H9 (cell line): ENCODE measurements around the gene NPAS2. TPM values are rescaled to one million over a fixed set of nuclear protein-coding genes. Genes with fewer than 3 reads are reported as not detected.

ENCODE experiments used
- DNase-seq: peaks from one replicate; pipeline ENCODE4 v3.0.0-alpha.2; 2017
- H2AFZ ChIP-seq: one replicate; pipeline ENCODE4 v1.6.1; 2013; ENCODE audit warnings: mild to moderate bottlenecking, low read length, control low read depth, moderate library complexity
- H2AK5ac ChIP-seq: 2 replicates; pipeline ENCODE4 v1.6.1; 2013; ENCODE audit warnings: low read length, control low read depth, mixed read lengths; ENCODE audit not compliant: insufficient read length
- H2BK120ac ChIP-seq: one replicate; pipeline ENCODE4 v1.6.1; 2013; ENCODE audit warnings: low read depth, mild to moderate bottlenecking, low read length, control low read depth, inconsistent platforms; ENCODE audit not compliant: poor library complexity, severe bottlenecking
- H2BK12ac ChIP-seq: 2 replicates; pipeline ENCODE4 v1.6.1; 2013; ENCODE audit warnings: low read length, control low read depth, mixed read lengths, low read depth; ENCODE audit not compliant: insufficient read length
- H2BK15ac ChIP-seq: 2 replicates; pipeline ENCODE4 v1.6.1; 2013; ENCODE audit warnings: low read depth, low read length, control low read depth
- H2BK20ac ChIP-seq: one replicate; pipeline ENCODE4 v1.6.1; 2013; ENCODE audit warnings: low read depth, mild to moderate bottlenecking, low read length, control low read depth, inconsistent platforms; ENCODE audit not compliant: poor library complexity, severe bottlenecking
- H2BK5ac ChIP-seq: 2 replicates; pipeline ENCODE4 v1.6.1; 2013; ENCODE audit warnings: low read length, control low read depth, mixed read lengths; ENCODE audit not compliant: insufficient read length
- H3K14ac ChIP-seq: 2 replicates; pipeline ENCODE4 v1.6.1; 2013; ENCODE audit warnings: low read length, control low read depth; ENCODE audit not compliant: insufficient read depth
- H3K18ac ChIP-seq: 2 replicates; pipeline ENCODE4 v1.6.1; 2013; ENCODE audit warnings: low read depth, mild to moderate bottlenecking, mixed read lengths, low read length, control low read depth; ENCODE audit not compliant: insufficient read length
- H3K23ac ChIP-seq: 2 replicates; pipeline ENCODE4 v1.6.1; 2013; ENCODE audit warnings: low read length, control low read depth, mixed read lengths, low read depth; ENCODE audit not compliant: insufficient read length
- H3K23me2 ChIP-seq: 2 replicates; pipeline ENCODE4 v1.6.1; 2013; ENCODE audit warnings: low read depth, mild to moderate bottlenecking, mixed read lengths, low read length, control low read depth; ENCODE audit not compliant: insufficient read length, poor library complexity, severe bottlenecking
- H3K27ac ChIP-seq: 2 replicates; pipeline ENCODE4 v1.5.1; 2013; ENCODE audit warnings: low read length, control low read depth, mixed read lengths, low read depth; ENCODE audit not compliant: insufficient read length
- H3K27me3 ChIP-seq: 2 replicates; pipeline ENCODE4 v1.6.1; 2013; ENCODE audit warnings: low read length, control low read depth, inconsistent platforms; ENCODE audit not compliant: insufficient read depth
- H3K4ac ChIP-seq: 2 replicates; pipeline ENCODE4 v1.6.1; 2013; ENCODE audit warnings: low read depth, mild to moderate bottlenecking, control low read depth, inconsistent platforms, low read length, moderate library complexity
- H3K4me1 ChIP-seq: 2 replicates; pipeline ENCODE4 v1.6.1; 2013; ENCODE audit warnings: low read length, control low read depth, inconsistent platforms; ENCODE audit not compliant: insufficient read depth
- H3K4me2 ChIP-seq: 2 replicates; pipeline ENCODE4 v1.6.1; 2013; ENCODE audit warnings: low read length, control low read depth, mixed read lengths; ENCODE audit not compliant: insufficient read length, insufficient read depth
- H3K56ac ChIP-seq: 2 replicates; pipeline ENCODE4 v1.6.1; 2013; ENCODE audit warnings: low read depth, mild to moderate bottlenecking, mixed read lengths, low read length, control low read depth; ENCODE audit not compliant: insufficient read length
- H3K79me1 ChIP-seq: 2 replicates; pipeline ENCODE4 v1.6.1; 2013; ENCODE audit warnings: low read depth, mild to moderate bottlenecking, moderate library complexity, low read length, control low read depth, inconsistent platforms; ENCODE audit not compliant: insufficient read depth, poor library complexity, severe bottlenecking
- H3K79me2 ChIP-seq: 2 replicates; pipeline ENCODE4 v1.6.1; 2013; ENCODE audit warnings: low read length, control low read depth, inconsistent platforms; ENCODE audit not compliant: insufficient read depth
- H3K9ac ChIP-seq: 2 replicates; pipeline ENCODE4 v1.6.1; 2013; ENCODE audit warnings: low read length, control low read depth, mixed read lengths; ENCODE audit not compliant: insufficient read length; ENCODE audit errors: extremely low read depth
- H3K9me3 ChIP-seq: one replicate; pipeline ENCODE4 v1.6.1; 2013; ENCODE audit warnings: low read depth, low read length, inconsistent platforms; ENCODE audit not compliant: control insufficient read depth
- H3T11ph ChIP-seq: one replicate; pipeline ENCODE4 v1.6.1; 2013; ENCODE audit warnings: mild to moderate bottlenecking, low read length, control low read depth, inconsistent platforms
- H4K20me1 ChIP-seq: one replicate; pipeline ENCODE4 v1.6.1; 2013; ENCODE audit not compliant: control insufficient read depth, insufficient read length, insufficient read depth
- H4K5ac ChIP-seq: 2 replicates; pipeline ENCODE4 v1.6.1; 2013; ENCODE audit warnings: low read depth, mild to moderate bottlenecking, mixed read lengths, low read length, control low read depth; ENCODE audit not compliant: insufficient read length
- H4K8ac ChIP-seq: replicated peaks from 2 replicates; pipeline ENCODE4 v1.6.1; 2013; ENCODE audit warnings: low read length, control low read depth, mixed read lengths, low read depth; ENCODE audit not compliant: insufficient read length
- H4K91ac ChIP-seq: 2 replicates; pipeline ENCODE4 v1.6.1; 2013; ENCODE audit warnings: low read depth, mild to moderate bottlenecking, moderate library complexity, mixed read lengths, low read length, control low read depth; ENCODE audit not compliant: insufficient read length
- H3K27ac Mint-ChIP-seq, 3 experiments: 2 replicates in 2 of 3; 3 replicates in 1 of 3; pipeline ENCODE4 v1.8.0; 2020 to 2021; ENCODE audit warnings: mixed read lengths in 3 of 3, mild to moderate bottlenecking in 1 of 3, moderate library complexity in 1 of 3
- H3K27me3 Mint-ChIP-seq: 2 replicates; pipeline ENCODE4 v1.8.0; 2021; ENCODE audit warnings: low read depth, mild to moderate bottlenecking, moderate library complexity, mixed read lengths
- H3K36me3 Mint-ChIP-seq, 3 experiments: 2 replicates in 2 of 3; 3 replicates in 1 of 3; pipeline ENCODE4 v1.8.0; 2020 to 2021; ENCODE audit warnings: low read depth in 3 of 3, mixed read lengths in 3 of 3; ENCODE audit not compliant: insufficient read depth in 1 of 3
- H3K4me1 Mint-ChIP-seq, 2 experiments: 2 replicates each; pipeline ENCODE4 v1.8.0; 2020; ENCODE audit warnings: mixed read lengths in 2 of 2
- H3K4me3 Mint-ChIP-seq, 2 experiments: 2 replicates in 1 of 2; 3 replicates in 1 of 2; pipeline ENCODE4 v1.8.0; 2020 to 2021; ENCODE audit warnings: mild to moderate bottlenecking in 2 of 2, mixed read lengths in 2 of 2, moderate library complexity in 1 of 2
- H3K9me3 Mint-ChIP-seq, 2 experiments: 2 replicates in 1 of 2; 3 replicates in 1 of 2; pipeline ENCODE4 v1.8.0; 2020; ENCODE audit warnings: mild to moderate bottlenecking in 2 of 2, mixed read lengths in 2 of 2, moderate library complexity in 1 of 2
- CTCF ChIP-seq: fragments of 200-600 bp; sonication (generic); conservative IDR thresholded peaks from 3 replicates; pipeline ENCODE4 v1.8.0; 2021; ENCODE audit warnings: antibody characterized with exemption, mild to moderate bottlenecking
- WGBS: extraction: QIAGEN DNeasy Blood & Tissue Kit; methylation state at CpG from one replicate; pipeline ENCODE4 v1.1.7; 2013; ENCODE audit warnings: missing lambda C conversion rate, low lambda C conversion rate, mixed read lengths; ENCODE audit not compliant: insufficient read length; ENCODE audit errors: extremely low coverage; 5-methylcytosine and 5-hydroxymethylcytosine counted together
- total RNA-seq: library from RNA; stranded (reverse); gene quantifications from 2 replicates; pipeline ENCODE4 v1.2.1, GENCODE V29; 2021

Gene NPAS2
- total RNA-seq, 1 experiment from 2014 or later, result 1.3 TPM

- H2BK12ac ChIP-seq, result no peak overlapping the region
- peaks cover 3% of the 10 kb centered on the region; the same call in 1 of the 2 replicates for H3K4me1 ChIP-seq
- H2BK15ac ChIP-seq, result no peak overlapping the region
- H3K23ac ChIP-seq, result no peak overlapping the region
- Mint-ChIP-seq H3K4me3 (no peak overlapping the region), H3K36me3 (no peaks in the 10 kb centered on the region), H3K4me1 (peaks cover 15 to 33% of the 10 kb centered on the region in 2 experiments), H3K27me3 (peaks cover under 1% of the 10 kb centered on the region; the same call in 1 of the 2 replicates), H3K9me3 (no peaks in the 10 kb centered on the region), H3K27ac (no peak overlapping the region)
- H3T11ph ChIP-seq, result no peak overlapping the region
- no peak overlapping the region for H2AFZ ChIP-seq
- no peaks in the 10 kb centered on the region for H3K9me3 ChIP-seq
- no peak overlapping the region for H4K91ac ChIP-seq
- TF ChIP-seq CTCF, result no peak
- no peak overlapping the region for H3K9ac ChIP-seq
- no peak overlapping the region for H2BK20ac ChIP-seq
- no peak overlapping the region for H3K56ac ChIP-seq
- H4K5ac ChIP-seq, result no peak overlapping the region
- no peaks in the 10 kb centered on the region for H4K20me1 ChIP-seq
- H3K79me1 ChIP-seq, result no peaks in the 10 kb centered on the region
- H3K18ac ChIP-seq, result no peak overlapping the region
- no peak for DNase-seq
- no peaks in the 10 kb centered on the region for H3K27me3 ChIP-seq
- H3K27ac ChIP-seq, result no peak overlapping the region
- no CpG with 5 or more reads among the region's 5 CpGs for WGBS
- no peak overlapping the region for H2AK5ac ChIP-seq
- H3K23me2 ChIP-seq, result no peaks in the 10 kb centered on the region
- H2BK5ac ChIP-seq, result no peak overlapping the region
- no peak overlapping the region for H3K4me2 ChIP-seq
- no peak overlapping the region for H2BK120ac ChIP-seq
- H3K14ac ChIP-seq, result no peak overlapping the region
- no peak overlapping the region for H4K8ac ChIP-seq
- no peak overlapping the region for H3K4ac ChIP-seq
- no peaks in the 10 kb centered on the region for H3K79me2 ChIP-seq
Observed at GRCh38 chr2:100877555-100877954, 57.6 kb downstream of the NPAS2 start.
